HG02610 (cell line): ENCODE data around the gene IFNG-AS1.

Experiments
- ATAC-seq: cut with Tn5 transposase; IDR thresholded peaks from one replicate; pipeline ENCODE4 v1.9.1; 2021; ENCODE audit warnings: mild to moderate bottlenecking, moderate library complexity; ENCODE audit not compliant: unreplicated experiment

IFNG-AS1 gene

DNA sequence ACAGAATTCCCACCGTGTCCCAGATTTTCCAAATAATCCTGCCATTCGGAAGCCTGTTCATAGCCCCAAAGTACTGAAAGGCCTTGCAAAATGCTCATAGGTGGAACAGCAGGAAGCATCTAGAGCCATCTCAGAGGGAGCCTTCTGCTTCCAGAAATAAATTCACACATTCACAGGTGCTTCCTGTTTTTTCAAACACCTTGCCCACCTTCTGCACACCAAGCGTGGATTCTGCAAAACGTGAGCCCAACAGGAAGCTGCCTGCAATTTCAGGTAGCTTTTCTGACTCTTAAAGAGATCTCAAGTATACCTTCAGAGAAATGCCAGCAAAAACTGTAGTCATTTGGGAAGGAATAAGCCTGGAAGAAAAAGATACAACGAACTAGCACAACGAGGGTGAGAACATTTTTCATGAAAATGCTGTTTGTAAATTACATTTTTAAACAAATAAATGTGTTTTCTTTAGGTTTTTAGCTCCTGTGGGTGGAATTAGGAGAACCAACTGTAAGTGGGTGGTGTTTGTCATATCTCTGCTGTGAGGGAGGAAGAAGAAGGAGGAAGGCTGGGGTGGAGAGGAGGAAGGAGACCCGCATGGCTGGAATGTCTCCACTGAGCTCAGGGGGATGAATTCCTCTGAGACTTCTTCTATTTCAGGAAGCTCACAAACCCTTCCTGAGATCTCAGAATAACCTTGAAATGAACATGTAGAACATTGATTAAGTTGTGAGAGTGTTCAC, at the start of gene IFNG-AS1:
IFNG-AS1 (plus strand) TSS at position 264 of the 737 bp plus-strand sequence.
- peak; percentile 31 for ATAC-seq

DNA sequence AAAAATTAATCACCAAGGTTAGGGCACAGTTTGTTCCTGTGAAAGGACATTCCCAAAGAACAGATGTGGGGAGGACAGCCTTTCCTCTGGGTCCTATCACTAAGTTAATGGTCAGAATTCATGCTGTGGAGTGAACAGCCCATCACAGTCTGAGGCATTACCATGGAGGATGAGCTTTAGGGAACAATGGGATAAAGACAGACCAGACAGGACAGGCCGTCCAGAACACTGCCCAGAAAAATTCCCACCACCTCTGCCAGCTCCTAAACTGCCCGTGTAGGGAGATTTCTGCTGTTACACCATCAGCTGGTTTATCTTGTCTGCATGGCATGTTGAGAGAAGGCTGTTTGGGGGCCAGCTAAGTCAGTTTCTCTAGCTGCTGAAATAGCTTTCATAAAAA, 49.6 kb upstream of the IFNG-AS1 start:
- ATAC-seq: no peak

DNA sequence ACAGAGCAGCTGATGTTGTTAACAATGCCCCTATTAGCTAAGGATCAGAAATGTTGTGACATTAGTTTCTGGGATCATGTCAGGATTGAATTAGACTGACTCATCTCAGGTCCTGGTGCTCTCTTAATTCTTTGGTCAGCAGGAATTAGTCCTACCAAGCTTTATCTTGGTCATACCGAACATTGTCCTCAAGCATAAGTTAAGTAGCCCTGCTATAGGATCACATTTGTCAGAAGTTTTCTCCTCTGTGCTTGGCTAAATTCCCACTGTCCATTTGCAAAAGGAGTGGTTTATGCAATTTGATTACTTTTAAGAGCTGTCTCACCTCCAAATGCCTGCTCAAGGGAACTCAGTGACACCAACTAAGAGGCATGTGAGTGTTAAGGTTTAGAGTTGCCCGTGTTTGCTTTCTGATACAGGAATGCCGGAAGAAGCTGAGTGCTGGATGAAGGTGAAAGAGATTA, 48.4 kb upstream of the IFNG-AS1 start:
- no peak for ATAC-seq

DNA sequence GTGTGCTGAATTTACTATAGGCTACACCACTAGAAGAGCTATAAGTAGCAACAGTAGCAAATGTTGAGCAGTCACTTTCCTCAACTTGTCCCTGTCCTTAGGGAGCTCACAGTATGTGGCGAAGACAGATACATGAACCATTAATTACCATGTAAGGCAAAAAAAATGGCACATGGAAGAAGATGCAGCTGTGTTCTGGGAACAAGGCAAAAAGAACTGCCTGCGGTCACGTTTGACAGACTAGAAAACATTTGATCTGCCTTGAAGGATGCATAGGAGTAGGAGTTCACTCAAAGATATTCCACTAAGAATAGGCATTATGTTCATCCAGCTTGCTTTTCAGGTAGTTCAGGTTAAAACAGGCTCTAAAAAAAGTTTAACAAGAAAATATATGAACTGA, 46.5 kb upstream of the IFNG-AS1 start:
- no peak for ATAC-seq

- ATAC-seq: peak; percentile 55
Measured at GRCh38 chr12:67943141-67943892, 45.9 kb upstream of the IFNG-AS1 start.

GRCh38 chr12:67944093-67944492, 45.2 kb upstream of the IFNG-AS1 start:
- ATAC-seq: no peak

GRCh38 chr12:67952787-67953186, 36.5 kb upstream of the IFNG-AS1 start:
- ATAC-seq: no peak

DNA sequence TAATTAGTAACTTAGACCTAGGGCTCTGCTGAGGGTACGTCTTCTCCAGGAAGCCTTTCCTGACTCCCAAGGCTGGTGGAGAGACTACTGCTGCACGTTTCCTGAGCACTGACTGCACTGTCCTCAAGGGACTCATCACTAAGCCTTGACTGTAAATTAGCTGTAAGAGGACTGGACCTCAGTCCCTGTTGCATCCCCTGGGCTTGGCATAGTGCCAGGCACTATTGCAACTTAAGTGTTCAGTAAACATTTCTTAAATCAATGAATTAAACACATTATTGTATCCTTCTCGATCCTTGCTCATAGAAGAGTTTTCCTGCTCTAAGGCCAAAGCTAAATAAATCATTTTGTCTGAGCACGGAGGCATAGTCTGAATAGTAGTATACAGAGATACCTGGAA, 31.9 kb upstream of the IFNG-AS1 start:
- no peak for ATAC-seq

- ATAC-seq: no peak
Measured at GRCh38 chr12:67958187-67958586, 31.1 kb upstream of the IFNG-AS1 start.

DNA sequence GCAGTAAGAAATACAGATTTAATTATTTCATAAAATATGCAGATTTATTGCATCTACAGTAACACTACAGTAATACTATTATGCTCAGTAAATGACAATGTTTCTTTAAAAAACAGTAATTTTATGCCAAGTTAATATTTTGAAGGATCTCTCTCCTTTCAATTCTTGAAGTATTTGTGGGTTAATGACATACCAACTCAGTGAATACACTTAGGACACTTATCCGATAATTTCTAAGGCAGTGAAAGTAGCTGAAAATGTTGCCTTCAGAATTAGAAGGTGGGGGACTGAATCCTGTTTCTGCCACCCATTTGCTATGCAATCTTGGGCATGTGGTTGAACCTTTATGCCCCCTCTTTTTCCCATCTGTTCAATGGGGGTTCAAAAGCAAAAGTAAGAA, 24.8 kb upstream of the IFNG-AS1 start:
- no peak for ATAC-seq

- no peak for ATAC-seq
Measured at GRCh38 chr12:67966560-67966959, 22.7 kb upstream of the IFNG-AS1 start.

- no peak for ATAC-seq
Measured at GRCh38 chr12:67968321-67968720, 20.9 kb upstream of the IFNG-AS1 start.

GRCh38 chr12:67968725-67969124, 20.5 kb upstream of the IFNG-AS1 start:
- no peak for ATAC-seq

GRCh38 chr12:67969134-67969802, 20.0 kb upstream of the IFNG-AS1 start:
- ATAC-seq: no peak

GRCh38 chr12:67977668-67978067, 11.6 kb upstream of the IFNG-AS1 start:
- no peak for ATAC-seq

GRCh38 chr12:67980391-67980790, 8.9 kb upstream of the IFNG-AS1 start:
- ATAC-seq: no peak

- no peak for ATAC-seq
Measured at GRCh38 chr12:67981287-67982162, 7.7 kb upstream of the IFNG-AS1 start.

GRCh38 chr12:67982164-67982563, 7.1 kb upstream of the IFNG-AS1 start:
- ATAC-seq: no peak

DNA sequence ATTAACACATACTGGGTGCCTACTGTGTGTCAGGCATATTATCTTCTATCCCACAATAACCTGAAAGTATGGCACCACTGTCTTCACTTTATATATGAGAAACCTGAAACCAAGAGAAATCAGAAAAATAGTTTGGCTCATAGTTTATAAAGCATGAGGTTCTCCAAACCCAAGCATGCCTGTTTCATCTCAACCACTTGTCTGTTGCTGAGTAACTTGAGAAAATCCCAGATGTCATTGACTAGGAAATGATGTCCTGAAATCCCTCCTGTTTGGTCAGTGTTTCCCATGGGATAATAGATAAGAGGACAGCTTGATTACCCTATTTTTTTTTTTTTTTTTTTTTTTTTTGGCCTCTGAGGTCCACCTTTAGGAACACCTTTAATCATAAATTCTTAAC, 2.6 kb upstream of the IFNG-AS1 start:
- no peak for ATAC-seq

- ATAC-seq: peak; percentile 83
Measured at GRCh38 chr12:67988601-67989021, 636 bp upstream of the IFNG-AS1 start.

GRCh38 chr12:67991158-67991557, 1.9 kb downstream of the IFNG-AS1 start:
- ATAC-seq: peak; percentile 75
